Nephron progenitor cell (in vitro differentiated cells): ENCODE results near the gene FNBP1.

Experiments used
- DNase-seq: peaks from one replicate; pipeline ENCODE4 v3.0.0; 2021
- H3K27ac Mint-ChIP-seq: 2 replicates; pipeline ENCODE4 v1.8.0; 2021; ENCODE audit warnings: mild to moderate bottlenecking, moderate library complexity, mixed read lengths
- H3K27me3 Mint-ChIP-seq: 2 replicates; pipeline ENCODE4 v1.8.0; 2021; ENCODE audit warnings: mild to moderate bottlenecking, low read depth, mixed read lengths; ENCODE audit not compliant: poor library complexity
- H3K36me3 Mint-ChIP-seq: 2 replicates; pipeline ENCODE4 v1.8.0; 2021; ENCODE audit warnings: low read depth, mixed read lengths
- H3K4me1 Mint-ChIP-seq: 2 replicates; pipeline ENCODE4 v1.8.0; 2021; ENCODE audit warnings: mixed read lengths
- H3K4me3 Mint-ChIP-seq: 2 replicates; pipeline ENCODE4 v1.8.0; 2021; ENCODE audit warnings: mild to moderate bottlenecking, moderate library complexity, mixed read lengths
- H3K9me3 Mint-ChIP-seq: 2 replicates; pipeline ENCODE4 v1.8.0; 2021; ENCODE audit warnings: mild to moderate bottlenecking, moderate library complexity, mixed read lengths
- TF ChIP-seq, protein P1 (sequence below): fragments of 200-600 bp; sonication (generic); IDR thresholded peaks from 2 replicates; pipeline ENCODE4 v1.5.0; 2021; ENCODE audit warnings: antibody characterized with exemption

The FNBP1 gene

DNA sequence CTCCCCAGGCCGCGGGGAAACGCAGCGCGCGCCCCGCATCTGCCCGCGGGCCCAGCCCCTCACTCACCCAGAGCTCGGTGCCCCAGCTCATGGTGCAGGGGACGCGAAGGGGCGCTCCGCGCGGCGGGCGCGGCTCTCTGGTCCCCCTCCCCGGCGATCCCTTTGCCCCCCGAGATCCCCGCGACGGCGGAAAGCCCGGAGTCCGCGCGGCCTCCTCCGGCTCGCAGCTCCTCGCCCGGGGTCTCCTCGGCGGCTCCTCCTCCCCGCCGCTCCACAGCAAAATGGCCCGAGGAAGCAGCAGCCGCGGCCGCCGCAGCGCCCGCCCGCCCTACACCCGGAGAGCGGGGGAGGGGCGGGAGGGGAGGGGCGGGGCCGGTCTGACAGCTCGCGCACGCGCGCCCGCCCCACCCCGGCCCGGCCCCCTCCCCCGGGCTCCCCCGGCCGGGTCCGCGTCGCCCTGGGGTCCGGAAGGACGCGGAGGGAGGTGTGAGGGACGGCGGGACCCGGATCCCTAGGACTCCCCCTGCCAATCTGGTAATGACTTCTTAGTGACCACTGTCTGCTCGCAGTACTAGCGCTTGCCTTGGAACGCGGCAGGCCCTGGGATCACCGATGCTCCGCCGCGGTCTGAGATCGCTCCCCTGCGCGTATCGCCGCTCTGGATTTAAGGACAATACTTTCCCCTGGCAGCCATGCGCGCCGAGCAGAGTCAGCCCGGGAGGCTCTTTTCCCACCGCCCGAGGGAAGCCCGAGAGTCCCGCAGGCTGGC, at the start of gene FNBP1:
Gene FNBP1, minus strand, starts transcription at position 305 of the 769 bp plus-strand sequence. Its CDS starts 214 bp downstream, at position 91.
- H3K27me3 Mint-ChIP-seq = peaks cover 24% of the 10 kb centered on the region
- peak within 1 kb of the TSS; percentile 100 for H3K4me3 Mint-ChIP-seq
- peak; percentile 83 for DNase-seq
- TF ChIP-seq, protein P1, sequence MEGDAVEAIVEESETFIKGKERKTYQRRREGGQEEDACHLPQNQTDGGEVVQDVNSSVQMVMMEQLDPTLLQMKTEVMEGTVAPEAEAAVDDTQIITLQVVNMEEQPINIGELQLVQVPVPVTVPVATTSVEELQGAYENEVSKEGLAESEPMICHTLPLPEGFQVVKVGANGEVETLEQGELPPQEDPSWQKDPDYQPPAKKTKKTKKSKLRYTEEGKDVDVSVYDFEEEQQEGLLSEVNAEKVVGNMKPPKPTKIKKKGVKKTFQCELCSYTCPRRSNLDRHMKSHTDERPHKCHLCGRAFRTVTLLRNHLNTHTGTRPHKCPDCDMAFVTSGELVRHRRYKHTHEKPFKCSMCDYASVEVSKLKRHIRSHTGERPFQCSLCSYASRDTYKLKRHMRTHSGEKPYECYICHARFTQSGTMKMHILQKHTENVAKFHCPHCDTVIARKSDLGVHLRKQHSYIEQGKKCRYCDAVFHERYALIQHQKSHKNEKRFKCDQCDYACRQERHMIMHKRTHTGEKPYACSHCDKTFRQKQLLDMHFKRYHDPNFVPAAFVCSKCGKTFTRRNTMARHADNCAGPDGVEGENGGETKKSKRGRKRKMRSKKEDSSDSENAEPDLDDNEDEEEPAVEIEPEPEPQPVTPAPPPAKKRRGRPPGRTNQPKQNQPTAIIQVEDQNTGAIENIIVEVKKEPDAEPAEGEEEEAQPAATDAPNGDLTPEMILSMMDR = no peak
- peaks cover 45% of the 10 kb centered on the region for H3K4me1 Mint-ChIP-seq
- no peaks in the 10 kb centered on the region for H3K36me3 Mint-ChIP-seq
- H3K27ac Mint-ChIP-seq = peak within 1 kb of the TSS; percentile 96
- H3K9me3 Mint-ChIP-seq = no peaks in the 10 kb centered on the region

DNA sequence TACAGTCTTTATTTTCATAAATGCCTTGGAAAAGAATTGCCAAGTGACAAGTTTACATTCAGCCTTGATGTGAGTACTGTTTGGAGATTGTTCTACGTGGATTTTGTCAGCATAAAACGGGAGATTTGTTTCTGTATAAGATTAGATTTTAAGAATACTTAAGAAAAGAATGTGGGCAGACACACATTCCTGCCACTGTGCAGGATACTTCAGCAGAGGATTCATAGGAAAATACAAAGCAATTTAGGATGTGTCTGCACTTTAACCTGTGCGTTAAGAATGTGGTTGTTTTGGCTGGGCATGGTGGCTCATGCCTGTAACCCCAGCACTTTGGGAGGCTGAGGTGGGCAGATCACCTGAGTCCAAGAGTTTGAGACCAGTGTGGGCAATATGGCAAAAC, 47.9 kb upstream of the FNBP1 start:
- TF ChIP-seq, protein P1 = no peak
- H3K9me3 Mint-ChIP-seq = no peaks in the 10 kb centered on the region
- peak overlapping the region; percentile 34 for H3K27ac Mint-ChIP-seq
- H3K27me3 Mint-ChIP-seq = no peaks in the 10 kb centered on the region
- H3K4me1 Mint-ChIP-seq = peaks cover 5% of the 10 kb centered on the region
- no peak overlapping the region for H3K4me3 Mint-ChIP-seq
- DNase-seq = no peak
- peaks cover 70% of the 10 kb centered on the region for H3K36me3 Mint-ChIP-seq

- peaks cover 5% of the 10 kb centered on the region for H3K4me1 Mint-ChIP-seq
- no peak for DNase-seq
- H3K4me3 Mint-ChIP-seq = no peak overlapping the region
- H3K27ac Mint-ChIP-seq = no peak overlapping the region
- H3K9me3 Mint-ChIP-seq = no peaks in the 10 kb centered on the region
- H3K27me3 Mint-ChIP-seq = no peaks in the 10 kb centered on the region
- TF ChIP-seq, protein P1 = no peak
- H3K36me3 Mint-ChIP-seq = peaks cover 63% of the 10 kb centered on the region
Measured at GRCh38 chr9:130089141-130089540, 46.2 kb upstream of the FNBP1 start.

- Mint-ChIP-seq H3K36me3 (peaks cover 53% of the 10 kb centered on the region), H3K4me1 (peaks cover 5% of the 10 kb centered on the region), H3K27me3 (no peaks in the 10 kb centered on the region), H3K9me3 (no peaks in the 10 kb centered on the region), H3K4me3 (no peak overlapping the region), H3K27ac (peak overlapping the region; percentile 79)
- TF ChIP-seq, protein P1 = no peak
- no peak for DNase-seq
Measured at GRCh38 chr9:130088051-130088450, 45.1 kb upstream of the FNBP1 start.

DNA sequence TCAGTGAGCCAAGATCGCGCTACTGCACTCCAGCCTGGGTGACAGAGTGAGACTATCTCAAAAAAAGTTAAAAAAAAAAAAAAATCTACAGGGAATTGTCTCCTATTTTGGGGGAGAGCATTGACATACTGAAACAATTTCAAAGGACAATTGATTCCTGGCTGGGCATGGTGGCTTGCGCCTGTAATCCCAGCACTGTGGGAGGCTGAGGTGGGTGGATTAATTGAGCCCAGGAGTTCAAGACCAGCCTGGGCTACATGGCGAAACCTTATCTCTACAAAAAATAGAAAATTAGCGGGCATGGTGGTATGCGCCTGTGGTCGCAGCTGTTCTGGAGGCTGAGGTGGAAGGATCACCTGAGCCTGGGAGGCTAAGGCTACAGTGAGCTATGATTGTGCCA, 41.3 kb upstream of the FNBP1 start:
- Mint-ChIP-seq H3K27ac (no peak overlapping the region), H3K27me3 (peaks cover 2% of the 10 kb centered on the region), H3K36me3 (peaks cover 47% of the 10 kb centered on the region), H3K4me3 (no peak overlapping the region), H3K4me1 (peaks cover 5% of the 10 kb centered on the region), H3K9me3 (no peaks in the 10 kb centered on the region)
- TF ChIP-seq, protein P1 = no peak
- DNase-seq = no peak

GRCh38 chr9:130078547-130078946, 35.6 kb upstream of the FNBP1 start:
- H3K27me3 Mint-ChIP-seq = peaks cover 2% of the 10 kb centered on the region
- H3K4me1 Mint-ChIP-seq = peaks cover 5% of the 10 kb centered on the region
- peaks cover 59% of the 10 kb centered on the region for H3K36me3 Mint-ChIP-seq
- H3K4me3 Mint-ChIP-seq = no peak overlapping the region
- TF ChIP-seq, protein P1 = no peak
- no peak overlapping the region for H3K27ac Mint-ChIP-seq
- DNase-seq = no peak
- H3K9me3 Mint-ChIP-seq = no peaks in the 10 kb centered on the region
